NCI-H1930 (cell line): ENCODE results near the gene ERBB4.
"Not testable (repeated sequence)": the region's sequence is repeated elsewhere in the genome, so short reads cannot be mapped to it uniquely, and the experiment has no call there.

Experiments used
- DNase-seq, 2 experiments: peaks; one replicate each; lab custom pipeline; 2025; lab: John Stamatoyannopoulos, UW

The ERBB4 gene

GRCh38 chr2:212076456-212076855 is 462.1 kb downstream of the ERBB4 start:
- no peak for DNase-seq

- DNase-seq, result no peak
These were observed 465.2 kb downstream of the ERBB4 start for GRCh38 chr2:212073360-212073759.

DNA sequence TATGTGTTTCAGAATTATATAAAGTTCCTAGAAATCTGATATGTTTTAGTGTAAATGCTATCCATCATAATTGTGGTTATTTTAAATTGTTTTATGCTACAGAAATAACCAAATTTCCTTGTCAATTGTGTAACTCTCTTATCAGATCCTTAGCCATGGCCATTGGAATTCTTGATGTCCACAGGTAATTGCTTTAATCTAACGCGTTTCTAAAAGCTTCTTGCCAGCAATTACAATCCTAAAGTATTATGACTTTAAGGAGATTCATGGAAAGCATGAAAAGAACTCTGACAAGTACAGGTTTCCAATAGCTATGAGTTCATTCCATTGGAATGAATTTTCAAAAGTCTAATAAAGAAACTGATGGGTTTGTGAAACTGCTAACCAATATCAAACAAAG is 472.1 kb downstream of the ERBB4 start:
- DNase-seq, result no peak

GRCh38 chr2:212064318-212064717 is 474.3 kb downstream of the ERBB4 start:
- DNase-seq, result no peak

DNA sequence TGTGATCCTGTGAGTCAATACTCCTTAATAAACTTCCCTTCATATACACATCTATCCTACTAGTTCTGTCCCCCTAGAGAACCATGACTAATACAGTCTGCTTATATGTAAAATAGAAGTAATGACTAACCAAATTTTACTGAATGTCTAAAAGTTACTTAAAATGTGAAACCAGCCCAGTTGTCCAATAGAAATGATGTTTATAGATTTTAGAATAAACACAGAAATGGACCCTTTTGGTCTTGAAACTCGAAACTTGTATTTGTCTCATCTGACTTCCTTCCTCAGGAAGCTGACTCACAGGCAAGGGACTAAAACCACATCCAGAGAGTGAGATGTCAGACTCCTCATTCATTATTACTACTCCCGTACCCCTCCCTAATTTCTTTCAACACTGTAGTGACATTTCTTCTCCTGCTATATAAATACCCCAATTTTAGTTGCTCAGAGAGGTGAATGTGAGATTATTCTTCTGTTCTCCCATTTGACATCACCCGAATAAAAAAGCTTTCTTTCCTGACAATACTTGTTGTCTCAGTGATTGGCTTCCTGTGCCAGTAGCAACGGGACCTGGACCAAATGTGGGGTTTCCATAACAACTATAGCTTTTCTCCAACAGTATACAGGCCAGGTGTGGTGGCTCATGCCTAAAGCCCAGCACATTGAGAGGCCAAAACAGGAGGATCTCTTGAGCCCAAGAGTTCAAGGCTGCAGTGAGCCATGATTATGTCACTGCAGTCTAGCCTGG is 486.0 kb downstream of the ERBB4 start:
- no peak for DNase-seq

GRCh38 chr2:212050871-212051270 is 487.7 kb downstream of the ERBB4 start:
- DNase-seq, result no peak

GRCh38 chr2:212042562-212042961 is 496.0 kb downstream of the ERBB4 start:
- no peak for DNase-seq

DNA sequence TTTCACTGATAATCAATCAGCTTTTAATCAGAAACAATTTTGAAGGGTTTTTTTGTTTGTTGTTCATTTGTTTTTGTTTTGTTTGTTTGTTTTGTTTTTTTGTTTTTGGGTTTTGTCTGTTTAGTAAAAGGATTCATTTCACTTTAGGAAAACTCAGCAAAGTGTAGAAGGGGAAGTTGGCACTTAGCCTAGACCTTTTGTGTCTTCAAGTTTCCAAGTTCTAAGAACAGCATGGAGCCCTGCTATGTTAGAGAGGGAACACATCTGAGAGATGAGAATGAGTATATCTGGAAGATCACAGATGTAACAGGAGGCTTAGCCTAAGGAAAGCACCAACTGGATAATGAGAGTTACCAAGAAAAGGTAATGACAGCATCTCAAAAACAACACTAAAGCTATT is 501.5 kb downstream of the ERBB4 start:
- DNase-seq, result no peak

GRCh38 chr2:212034841-212035585 is 503.6 kb downstream of the ERBB4 start:
- no peak for DNase-seq

DNA sequence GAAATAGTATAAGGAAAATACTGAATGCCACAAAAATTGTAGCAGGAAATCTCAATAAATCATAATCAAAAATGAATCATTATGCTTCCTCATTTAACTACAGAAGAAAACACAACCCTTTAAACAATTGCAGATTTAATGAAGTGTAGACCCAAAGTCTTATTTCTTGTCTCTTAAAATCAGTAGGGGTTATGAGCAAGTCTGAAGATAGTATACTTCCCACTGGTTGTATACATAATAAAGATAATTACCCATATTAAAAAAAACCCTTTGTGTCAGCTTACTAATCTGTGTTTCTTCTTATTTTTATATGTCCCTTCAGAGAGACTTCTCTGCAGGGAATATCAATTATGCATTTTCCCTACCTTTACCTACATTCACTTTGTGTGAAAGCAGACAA is 504.7 kb downstream of the ERBB4 start:
- no peak for DNase-seq

DNA sequence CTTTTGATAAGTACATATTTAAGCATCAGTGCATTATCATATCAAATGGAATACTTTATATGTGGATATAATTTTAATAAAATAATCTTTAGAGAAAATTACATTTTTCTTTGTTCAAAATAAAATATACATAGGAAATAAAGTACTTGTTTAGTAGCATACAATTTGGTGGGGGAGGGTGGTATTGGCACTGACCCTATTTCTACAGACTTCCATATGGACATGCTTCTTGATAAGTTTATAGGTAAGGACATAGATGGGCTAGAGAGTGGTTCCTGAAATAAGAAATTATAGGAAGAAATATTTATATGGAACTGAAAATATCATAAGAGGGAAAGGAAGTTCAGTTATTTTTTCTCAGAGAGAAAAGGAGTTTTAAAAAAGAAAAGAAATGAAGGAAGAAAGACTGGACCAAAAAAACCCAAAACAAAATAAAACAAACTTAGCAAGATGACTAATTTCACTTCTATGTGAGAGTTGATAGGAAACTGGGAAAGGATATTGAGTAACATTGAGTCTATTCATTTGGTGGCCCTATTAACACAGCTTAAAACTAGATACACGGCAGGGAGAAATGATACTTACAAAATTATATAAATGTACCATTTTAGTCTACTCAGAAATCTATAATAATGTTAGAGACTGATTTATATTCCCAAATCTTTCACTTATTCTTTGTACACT is 505.9 kb downstream of the ERBB4 start:
- DNase-seq, result no peak

GRCh38 chr2:212032032-212032431 is 506.6 kb downstream of the ERBB4 start:
- no peak for DNase-seq

DNA sequence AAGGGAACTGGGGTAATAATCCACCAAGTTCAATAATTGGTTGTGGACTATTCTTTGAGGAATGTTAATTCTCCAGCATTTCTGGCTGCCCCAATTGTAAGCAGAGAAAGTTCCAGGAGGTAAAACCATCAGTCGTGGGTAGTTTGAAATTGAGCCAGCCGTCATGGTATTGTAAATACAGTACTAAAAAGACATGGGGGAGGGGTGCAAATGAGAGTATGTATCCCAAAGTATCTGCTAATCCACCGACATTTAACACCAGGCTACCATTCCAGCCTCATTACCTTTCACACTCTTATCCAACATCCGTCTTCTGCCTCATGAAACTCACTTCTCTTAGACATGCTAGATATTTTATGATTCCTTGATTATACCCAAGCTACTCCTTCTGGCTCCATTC is 507.9 kb downstream of the ERBB4 start:
- DNase-seq, result no peak

DNA sequence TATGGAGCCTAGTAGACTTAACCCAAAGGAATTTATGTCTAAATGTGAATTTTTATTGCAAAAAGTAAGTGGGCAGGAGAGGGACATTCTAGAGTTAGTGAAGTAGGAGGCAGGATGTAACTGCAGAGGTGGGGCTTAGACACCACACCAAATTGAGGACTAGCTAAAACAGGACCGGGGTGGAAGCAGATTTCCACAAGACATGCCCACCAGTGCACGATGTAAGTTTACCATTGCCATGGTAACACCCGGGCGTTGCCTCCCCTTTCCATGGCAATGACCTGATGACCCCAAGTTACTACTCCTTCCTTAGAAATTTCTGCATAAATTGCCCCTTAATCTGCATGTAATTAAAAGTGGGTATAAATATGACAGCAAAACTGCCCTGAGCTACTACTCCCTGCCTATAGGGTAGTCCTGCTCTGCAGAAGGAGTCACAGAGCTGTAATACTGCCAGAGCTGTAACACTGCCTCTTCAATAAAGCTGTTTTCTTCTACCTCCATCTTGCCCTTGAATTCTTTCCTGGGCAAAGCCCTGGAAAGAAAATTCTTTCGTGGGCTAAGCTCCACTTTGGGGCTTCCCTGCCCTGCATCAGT is 509.7 kb downstream of the ERBB4 start:
- no peak for DNase-seq

DNA sequence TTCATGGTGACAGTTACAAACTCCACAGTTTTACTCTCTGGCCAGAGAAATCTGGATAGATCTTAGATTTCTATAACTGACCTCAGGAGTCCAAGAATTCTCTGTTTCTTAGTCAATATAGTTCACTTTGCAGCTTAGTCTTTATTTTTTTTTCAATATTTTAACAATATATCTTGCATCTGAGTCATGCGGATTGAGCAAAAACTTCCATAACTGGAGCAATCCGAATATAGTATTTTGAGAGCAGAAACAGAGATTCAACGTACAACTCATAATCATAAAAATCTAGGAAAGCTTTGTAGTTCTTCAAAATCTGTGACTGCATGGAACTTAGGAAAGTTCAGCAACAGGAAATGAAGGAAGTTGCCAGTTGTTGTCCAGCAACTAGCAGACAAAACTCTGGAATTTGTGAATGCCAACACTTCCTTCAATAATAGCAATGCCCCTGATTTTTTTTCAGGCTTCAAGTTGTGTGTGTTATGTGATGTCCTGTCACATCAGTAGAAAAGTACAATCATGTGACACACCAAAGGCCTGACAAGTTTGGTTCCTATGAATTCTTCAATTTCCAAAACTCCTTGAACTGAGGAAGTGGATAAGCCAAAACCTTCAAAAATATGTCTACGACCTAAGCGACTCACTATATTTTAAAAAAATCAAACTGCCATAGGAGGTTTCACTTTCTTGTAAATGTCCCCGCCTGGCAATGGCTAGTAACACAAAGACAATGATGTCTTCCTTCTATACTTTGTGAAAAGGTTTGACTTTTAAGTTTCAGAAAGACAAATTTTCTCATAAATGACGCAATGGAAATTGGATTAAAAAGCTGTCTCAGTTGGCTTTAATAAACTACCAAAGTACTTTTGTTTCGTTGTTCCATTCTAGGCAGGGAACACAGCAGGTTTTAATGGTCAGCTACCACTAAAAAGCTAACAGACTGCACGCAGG is 510.6 kb downstream of the ERBB4 start:
- no peak for DNase-seq

- no peak for DNase-seq
These were observed 514.6 kb downstream of the ERBB4 start for GRCh38 chr2:212024040-212024439.

GRCh38 chr2:212022966-212023365 is 515.6 kb downstream of the ERBB4 start:
- DNase-seq, result no peak

- DNase-seq, result no peak
These were observed 516.7 kb downstream of the ERBB4 start for GRCh38 chr2:212021947-212022346.

GRCh38 chr2:212015588-212015987 is 523.0 kb downstream of the ERBB4 start:
- DNase-seq, result no peak

DNA sequence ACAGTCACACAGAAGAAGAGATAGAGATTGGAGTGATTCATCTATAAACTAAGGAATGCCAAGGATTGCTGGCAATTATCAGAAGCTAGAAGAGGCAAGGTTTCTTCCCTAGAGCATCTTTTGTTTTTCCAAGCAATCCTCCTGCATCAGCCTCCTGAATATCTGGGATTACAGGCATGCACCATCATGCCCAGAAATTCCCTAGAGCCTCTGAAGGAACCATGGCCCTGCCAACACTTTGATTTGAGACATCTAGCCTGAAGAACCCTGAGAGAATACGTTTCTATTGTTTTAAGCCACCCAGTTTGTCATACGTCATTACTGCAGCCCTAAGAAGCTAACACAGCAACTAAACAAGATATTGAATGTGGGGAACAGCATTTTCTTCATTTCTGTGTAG is 525.0 kb downstream of the ERBB4 start:
- no peak for DNase-seq

- not testable (repeated sequence) for DNase-seq
These were observed 528.3 kb downstream of the ERBB4 start for GRCh38 chr2:212010305-212010704.
